ENCODE results near the gene APCDD1.
A peak's percentile ranks its signal among the peaks of the same experiment; 100 is the strongest.

Gene APCDD1

GRCh38 chr18:10454681-10455557 is 484 bp downstream of the APCDD1 start:
- no peak for TF ChIP-seq CTCF (IDR thresholded peaks at IDR 0.05; ENCODE audit: low read depth, low read length)
- H3K4me3 ChIP-seq (ENCODE audit: low read depth, low read length) = peak overlapping the region; percentile 62

GRCh38 chr18:10455726-10456453 is 1.5 kb downstream of the APCDD1 start:
- no peak for TF ChIP-seq CTCF (IDR thresholded peaks at IDR 0.05; ENCODE audit: low read depth, low read length)
- H3K4me3 ChIP-seq (ENCODE audit: low read depth, low read length) = peak overlapping the region; percentile 62

DNA sequence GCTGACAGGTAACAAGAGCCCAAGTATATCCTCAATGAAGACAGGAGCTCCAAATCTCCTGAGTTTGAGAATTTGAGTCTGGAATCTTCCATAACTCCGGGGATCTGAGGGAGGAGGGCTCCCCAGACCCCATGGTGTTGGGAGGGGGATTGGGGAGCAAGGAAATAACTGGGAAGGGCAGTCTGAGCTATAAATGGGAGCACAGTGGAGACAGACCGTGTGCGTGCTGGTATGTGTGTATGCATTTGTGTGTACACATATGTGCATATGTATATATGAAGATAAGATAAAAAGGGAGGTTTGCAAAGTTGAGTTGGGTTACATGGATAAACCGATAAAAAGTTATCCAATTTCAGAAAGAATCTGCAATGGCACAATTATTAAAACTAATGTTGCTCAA is 2.3 kb downstream of the APCDD1 start:
- no peak overlapping the region for H3K4me3 ChIP-seq (ENCODE audit: low read depth, low read length)
- TF ChIP-seq CTCF (IDR thresholded peaks at IDR 0.05; ENCODE audit: low read depth, low read length) = no peak

- TF ChIP-seq CTCF (IDR thresholded peaks at IDR 0.05; ENCODE audit: low read depth, low read length) = no peak
- H3K4me3 ChIP-seq (ENCODE audit: low read depth, low read length) = no peak overlapping the region
These were observed 2.7 kb downstream of the APCDD1 start for GRCh38 chr18:10457128-10457527.

DNA sequence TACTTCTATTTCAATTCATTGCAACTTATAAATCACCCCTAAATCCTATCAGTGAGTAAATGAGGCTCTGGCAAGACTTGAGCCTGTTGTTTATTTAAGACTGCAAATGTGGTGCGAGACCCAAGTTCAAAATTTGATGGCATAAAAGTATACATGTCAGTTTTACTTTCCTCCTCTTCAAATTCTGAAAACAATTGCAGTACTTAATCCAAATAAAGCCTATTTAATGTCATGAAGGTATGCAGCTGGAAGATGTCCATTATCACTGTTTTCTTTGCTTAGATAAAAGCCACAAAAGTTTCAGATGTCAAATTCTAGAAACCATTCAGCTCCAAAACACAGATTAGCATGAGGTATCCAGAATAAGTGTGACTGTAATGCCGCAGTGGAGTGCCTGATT is 3.3 kb downstream of the APCDD1 start:
- H3K4me3 ChIP-seq (ENCODE audit: low read depth, low read length) = no peak overlapping the region
- no peak for TF ChIP-seq CTCF (IDR thresholded peaks at IDR 0.05; ENCODE audit: low read depth, low read length)

GRCh38 chr18:10458691-10459090 is 4.3 kb downstream of the APCDD1 start:
- H3K4me3 ChIP-seq (ENCODE audit: low read depth, low read length) = no peak overlapping the region
- no peak for TF ChIP-seq CTCF (IDR thresholded peaks at IDR 0.05; ENCODE audit: low read depth, low read length)

DNA sequence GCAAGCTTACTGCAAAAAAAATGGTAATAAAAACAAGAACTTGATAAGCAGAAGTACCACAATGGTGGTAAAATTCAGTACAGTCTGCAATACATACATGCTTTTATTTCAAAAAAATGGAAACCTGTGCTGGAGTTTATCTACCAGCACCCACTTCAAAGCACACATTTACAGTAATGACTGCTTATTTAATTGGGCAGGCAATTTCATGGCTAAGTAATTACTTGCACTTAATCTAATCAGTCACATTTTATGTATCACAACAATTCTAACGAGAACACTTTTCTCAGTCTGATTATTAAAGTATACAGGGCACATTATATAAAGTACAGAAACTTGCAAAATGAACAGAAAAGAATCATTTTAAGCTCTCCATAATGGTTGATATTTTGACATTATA is 5.2 kb downstream of the APCDD1 start:
- TF ChIP-seq CTCF (IDR thresholded peaks at IDR 0.05; ENCODE audit: low read depth, low read length) = no peak

More for the DNA sequence above, 5.2 kb downstream of the APCDD1 start:
- H3K4me3 ChIP-seq (ENCODE audit: low read depth, low read length) = no peak overlapping the region
